HG03159 (cell line): Measurements from ENCODE around the gene UNC5A.

Experiments used
- ATAC-seq: cut with Tn5 transposase; IDR thresholded peaks from one replicate; pipeline ENCODE4 v1.9.1; 2021; ENCODE audit warnings: mild to moderate bottlenecking, moderate library complexity; ENCODE audit not compliant: unreplicated experiment

UNC5A gene

DNA sequence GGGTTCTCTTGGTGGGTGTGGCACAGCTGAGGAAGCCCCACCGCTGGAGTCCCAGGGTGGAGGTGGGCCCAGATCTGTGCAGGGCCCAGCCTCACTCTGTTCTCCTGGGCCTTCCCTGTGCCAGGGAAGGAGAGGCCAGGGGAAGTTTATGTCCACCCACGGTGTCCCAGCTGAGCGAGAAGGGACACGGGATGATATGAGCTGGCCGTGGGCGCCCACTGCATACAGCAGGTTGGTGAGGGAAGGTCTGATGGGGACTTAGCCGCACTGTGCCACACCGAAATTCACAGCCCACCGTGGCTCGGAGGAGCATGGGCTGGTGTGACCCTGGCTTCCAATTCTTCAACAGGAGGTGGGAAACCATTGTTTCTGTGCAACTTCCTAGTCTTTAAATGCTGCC is 33.9 kb downstream of the UNC5A start:
- no peak for ATAC-seq

DNA sequence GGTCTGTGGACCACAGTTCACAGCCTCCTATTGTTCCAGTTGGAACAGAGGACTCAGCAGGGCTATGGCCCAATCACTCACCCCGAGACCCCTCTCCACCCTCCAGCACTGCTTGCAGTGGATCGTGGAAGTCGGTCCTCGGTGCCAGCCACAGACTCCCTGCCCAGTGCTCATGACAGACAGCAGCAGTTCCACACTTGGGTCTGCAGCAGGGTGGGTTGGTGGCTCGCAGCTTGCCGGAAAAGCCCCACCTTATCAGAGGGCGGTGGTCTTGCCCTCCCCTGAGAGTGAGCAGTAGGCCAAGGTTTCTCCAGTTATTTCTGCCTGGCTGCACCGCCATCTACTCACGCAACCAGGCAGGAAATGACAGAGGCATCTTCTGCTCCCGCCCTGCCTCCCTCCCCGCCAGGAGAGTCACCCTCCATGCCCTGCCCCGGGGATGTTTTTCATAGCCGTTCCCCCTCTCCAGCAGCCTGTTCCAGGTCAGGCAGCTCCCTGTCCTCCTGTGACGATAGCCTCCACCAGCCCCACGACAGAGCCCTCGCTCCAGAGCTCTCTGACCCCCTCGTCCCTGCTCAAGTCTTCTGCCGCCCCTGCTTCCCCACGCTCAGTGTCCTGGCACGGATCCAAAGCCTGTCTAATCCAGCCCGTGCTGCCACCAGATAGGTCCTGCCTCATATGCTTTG is 34.5 kb downstream of the UNC5A start:
- no peak for ATAC-seq

DNA sequence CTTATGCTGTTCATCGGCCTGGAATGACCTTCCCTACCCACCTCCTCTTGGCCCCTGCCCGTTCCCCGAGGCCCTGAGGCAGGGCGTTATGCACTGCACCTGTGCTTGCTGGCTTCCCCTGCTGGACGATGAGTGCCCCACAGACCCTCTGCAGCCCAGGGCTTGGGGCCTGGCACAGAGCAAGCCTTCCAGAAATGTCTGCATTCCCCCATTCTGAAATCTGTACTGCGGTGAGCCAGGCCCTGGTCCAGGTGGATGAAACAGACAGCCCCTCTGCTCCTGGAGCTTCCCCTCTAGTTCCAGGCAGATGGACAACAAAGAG is 35.0 kb downstream of the UNC5A start:
- no peak for ATAC-seq

DNA sequence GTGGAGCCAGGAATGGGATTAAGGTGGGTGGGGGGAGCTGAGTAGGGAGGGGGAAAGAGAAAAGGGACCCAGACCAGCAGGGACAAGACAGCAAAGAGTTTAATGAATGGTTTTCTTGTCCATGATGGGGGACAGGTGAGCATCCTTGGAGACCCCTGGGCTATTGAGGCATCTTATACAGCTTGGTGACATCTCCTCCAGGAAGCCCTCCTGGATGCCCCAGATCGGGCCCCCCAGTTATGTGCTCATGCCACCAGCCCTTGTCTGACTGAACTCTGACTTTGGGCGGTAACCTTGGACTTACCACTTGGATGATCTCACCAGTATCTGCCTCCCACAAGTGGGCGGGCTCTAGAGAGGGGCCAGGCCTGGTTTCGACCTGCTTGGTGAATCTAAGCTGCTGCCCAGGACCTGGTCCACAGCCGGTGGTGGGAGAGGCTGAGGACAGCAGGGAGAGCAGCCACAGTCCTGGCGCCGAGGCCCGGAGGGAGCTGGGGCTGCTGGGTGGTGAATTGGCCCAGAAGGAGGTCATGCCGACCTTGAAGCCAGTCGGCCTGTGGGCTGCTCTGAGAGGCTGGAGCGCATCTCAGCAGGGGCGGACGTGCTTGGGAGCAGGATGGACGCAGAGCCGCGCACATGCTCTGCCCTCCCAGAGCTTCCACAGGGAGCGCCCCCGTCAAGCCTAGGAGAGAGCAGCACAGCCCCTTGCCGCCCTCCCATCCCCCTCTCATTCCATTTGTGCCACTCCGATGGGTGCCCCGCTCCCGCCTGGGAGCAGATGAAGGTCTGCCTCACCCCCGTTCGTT is 36.2 kb downstream of the UNC5A start:
- no peak for ATAC-seq

DNA sequence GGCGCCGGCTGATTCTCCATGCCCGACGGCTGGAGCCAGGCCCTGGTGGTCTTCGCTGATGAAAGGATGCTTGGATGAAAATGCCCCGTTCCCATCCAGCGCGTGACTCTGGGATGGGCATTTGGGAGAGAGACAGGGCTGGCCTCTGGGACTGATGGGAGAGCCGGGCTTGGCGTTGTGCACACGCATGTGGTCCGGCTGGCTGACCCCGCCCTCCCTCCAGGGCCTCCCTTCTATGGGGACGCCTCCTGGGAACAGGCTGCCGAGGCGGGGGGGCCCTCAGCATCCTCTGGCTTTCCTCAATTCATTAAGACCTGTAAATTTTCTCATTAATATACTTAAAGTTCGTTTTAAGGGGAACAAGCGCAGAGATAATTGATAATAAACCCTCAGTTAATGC is 36.8 kb downstream of the UNC5A start:
- no peak for ATAC-seq

DNA sequence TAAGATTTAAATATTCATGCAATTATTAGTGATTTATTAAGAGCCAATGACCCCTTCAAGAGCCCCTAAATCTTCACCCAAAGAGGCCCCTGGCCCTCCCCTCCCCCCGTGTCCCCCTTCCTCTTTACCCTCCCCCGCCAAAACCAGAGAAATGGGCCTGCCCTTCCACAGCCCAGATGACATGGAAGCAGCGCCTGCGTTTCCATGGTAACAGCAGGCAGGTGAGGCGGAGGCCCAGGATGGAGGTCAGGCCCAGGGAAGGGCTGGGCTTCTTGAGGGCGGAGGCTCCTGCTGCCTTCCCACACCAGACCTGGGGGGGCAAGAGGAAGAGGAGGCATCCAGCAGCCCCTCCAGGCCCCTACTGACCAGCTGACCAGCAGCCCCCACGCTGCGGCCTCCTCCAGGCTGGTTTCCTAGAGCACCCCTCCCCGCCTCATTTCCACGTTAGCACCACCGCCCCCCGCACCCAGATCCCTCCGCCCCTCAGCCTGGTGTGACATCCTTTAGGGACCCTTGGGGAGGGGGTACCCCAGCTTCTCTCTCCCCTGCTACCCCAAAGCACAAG is 37.4 kb downstream of the UNC5A start:
- ATAC-seq: no peak

DNA sequence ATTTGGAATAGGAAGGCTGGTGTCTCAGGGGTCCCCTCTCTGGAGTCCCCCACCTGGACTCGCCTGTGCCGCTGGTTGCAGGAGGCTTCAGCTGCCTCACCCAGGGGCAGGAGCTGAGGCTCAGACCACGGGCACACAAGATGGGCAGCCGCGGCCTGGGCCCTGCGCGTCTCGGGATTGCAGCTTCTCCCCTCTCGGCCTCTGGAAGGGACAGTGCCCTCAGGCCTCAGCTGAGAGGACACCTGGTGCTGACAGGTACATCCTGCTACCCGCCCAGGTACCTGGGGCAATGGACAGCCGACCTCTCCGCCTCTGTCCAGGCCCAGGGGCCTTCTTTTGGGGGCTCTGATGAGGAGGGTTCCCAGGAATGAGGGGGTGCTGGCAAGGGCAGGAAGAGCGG is 38.3 kb downstream of the UNC5A start:
- ATAC-seq: no peak

DNA sequence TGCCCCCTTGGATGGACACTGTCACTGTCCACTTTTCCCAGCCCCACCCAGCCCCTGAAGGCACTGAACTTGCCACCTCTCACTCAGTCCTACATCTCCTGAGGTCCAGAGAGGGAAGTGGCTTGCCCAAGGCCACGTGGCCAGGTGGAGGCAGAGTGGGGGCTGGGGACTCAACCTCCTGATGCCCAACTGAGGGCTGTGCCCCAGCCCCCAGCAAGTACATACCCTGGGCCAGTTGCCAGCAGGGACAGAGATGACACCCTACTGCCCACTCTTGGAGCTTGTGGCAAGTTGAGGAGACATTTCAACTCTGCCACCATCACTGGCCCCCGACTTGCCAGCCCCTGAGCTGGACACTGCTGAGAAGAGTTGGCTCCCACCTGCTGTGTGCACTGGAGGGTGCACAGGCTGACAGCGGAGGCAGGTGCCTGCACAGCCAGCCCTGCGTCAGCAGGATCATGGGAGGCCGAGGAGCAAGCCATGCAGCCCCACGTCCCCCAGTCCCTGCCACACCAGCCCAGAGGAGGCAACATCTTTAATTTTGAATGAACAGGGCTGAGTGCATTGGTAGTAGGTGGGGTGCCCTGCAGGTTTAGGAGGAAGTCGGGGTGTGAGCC is 39.4 kb downstream of the UNC5A start:
- no peak for ATAC-seq

DNA sequence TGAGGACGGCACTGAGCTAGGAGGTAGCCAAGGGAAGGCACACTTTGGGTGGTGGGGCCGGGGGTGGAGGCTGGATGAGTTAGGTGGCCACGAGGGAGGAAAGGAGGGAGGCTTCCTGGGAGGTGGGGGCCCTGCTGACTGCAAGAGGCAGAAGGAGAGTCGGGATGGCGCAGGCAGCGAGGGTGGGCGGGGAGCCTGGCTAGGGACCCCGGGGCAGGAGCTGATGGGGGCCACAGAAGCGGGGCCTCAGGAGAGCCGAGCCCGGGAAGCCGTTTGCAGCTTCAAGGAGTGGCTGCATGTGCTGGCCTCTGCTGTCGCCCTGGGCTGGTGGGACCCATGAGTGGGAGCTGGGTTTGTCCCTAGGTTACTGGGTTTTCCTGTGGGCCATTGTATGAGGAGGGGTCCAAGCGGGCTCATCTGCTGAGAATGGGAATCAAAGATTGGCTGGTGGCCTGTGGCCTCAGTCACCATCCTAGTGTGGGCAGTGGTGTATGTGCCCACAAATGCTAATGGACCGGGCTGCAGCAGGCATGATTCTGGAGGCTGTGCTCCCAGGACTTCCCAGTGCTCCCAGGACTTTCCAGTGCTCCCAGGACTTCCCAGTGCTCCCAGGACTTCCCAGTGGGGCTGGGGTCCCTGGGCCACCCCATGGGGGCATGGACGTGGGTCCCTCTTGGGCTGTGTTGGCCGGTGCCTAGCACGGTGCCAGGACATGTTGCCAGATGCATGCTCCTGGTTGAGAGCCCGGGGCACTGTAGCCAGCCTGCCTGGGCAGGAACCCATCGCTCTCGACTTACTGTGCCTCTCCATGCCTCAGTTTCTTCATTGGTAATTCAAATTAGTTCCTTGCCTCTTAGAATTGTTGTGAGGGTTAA is 40.2 kb downstream of the UNC5A start:
- ATAC-seq: no peak

DNA sequence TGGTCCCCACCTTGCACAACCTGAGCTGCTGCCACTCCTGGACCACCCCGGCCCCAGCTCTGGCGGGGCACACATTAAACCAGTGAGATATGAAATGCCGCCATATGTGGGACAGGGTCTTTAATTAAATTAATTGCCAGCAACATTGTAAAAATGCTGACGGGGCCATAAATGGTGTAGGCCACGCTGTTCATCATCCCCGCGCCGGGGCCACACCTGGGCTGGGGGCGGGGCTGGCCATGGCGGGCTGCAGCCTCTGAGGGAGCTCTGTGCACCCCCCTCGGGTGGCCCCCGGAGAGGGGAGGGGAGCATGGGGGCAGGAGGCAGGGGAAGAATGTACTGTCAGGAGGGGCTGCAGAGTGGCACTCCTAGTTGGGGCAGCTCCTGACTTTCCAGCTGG is 41.0 kb downstream of the UNC5A start:
- no peak for ATAC-seq

DNA sequence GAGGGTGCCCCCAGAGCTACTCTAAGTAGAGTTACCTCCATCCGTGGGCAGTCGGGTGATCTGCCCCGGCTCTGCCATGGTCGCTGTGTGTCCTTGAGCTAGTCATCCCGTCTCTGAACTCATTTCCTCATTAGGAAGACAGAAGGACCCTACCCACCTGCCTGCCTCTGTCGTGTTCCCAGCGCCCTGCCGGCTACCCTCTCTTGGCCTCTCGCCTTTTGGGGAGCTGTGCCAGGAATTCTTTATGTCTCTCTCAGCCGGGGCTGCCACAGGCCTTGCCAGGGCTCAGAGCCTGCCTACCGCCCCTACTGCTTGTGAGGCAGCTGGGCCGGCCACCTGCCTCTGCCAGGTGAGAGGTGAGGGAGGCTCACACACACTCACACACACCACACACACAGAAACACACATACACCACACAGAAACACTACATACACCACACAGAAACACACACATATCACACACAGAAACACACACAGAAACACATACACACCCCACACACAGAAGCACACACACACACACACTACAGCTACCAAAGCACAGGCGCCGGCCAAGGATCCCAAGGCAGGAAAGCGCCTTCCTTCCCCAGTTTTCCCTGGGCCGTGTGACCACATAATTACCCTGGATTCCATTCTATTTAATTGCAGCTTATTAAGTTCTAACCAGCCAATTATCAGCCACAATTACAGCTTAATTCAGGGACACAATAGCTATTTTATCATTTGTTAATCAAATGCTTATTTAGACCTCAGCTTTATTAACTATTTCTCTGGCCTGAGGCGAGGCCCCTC is 41.7 kb downstream of the UNC5A start:
- ATAC-seq: no peak

DNA sequence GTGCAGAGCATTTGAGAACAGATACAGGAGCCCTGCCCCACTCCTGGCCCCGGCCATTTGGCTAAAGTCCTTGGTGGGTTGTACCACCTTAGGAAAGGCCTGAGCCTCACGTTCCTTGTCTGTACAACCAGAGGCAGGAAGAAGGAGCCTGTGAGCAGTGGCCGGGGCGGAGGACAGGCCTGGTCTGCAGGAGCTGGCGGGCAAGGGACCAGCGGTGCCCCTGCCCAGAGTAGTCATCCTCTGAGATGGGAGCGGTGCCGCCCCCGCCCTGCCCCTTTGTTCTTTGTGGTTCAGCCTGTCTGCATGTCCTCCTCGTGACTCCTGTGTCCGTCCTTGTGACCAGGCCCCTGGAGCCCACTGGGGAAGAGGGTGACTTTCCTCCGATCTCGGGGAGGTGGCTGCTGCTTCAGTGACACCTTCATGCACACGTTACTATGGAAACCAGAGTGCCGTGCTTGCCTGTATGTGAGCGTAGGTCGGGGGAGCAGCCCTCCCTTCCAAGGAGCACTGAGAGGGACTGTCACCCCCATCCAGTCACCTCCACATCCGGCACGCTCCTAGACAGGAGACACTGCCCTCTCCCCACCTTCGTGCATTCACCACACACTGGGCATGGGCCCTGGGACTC is 42.9 kb downstream of the UNC5A start:
- ATAC-seq: no peak

DNA sequence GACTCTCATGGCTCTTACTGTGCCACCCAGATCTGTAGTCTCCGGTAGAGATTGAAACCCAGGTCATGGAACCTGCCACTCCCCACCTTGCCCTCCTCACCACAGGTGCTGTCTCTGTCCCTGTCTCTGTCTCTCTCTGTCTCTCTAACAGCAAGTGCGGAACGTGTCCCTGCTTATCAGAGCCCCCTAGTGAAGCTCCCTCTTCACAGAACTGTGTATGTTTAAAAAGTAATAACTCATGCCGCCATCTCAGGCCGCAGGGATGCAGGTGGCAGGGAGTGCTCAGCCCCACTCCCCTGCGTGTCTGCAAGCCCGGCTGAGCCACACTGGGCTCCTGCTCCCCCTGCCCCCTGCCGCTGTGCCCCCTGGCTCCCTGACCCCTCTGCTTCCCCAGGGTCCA is 43.8 kb downstream of the UNC5A start:
- ATAC-seq: no peak

DNA sequence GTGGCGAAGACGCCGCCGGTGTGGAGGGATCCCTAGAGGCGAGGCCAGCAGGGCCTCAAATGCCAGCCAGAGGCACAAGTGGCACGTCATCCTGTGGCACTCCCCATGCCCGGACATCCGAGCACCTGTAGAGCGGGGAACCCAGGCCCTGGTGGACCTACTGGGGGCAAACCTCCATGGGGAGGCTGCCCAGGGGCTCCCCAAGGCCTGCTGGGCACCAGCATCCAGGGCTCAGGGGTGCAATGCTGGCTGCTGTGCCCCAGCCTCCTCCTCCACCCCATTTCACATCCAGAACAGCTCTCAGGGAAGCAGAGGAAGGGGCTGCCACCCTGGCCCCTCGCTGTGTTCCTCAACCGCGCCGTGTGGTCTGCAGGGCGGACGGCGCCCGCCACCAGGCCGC is 45.2 kb downstream of the UNC5A start:
- ATAC-seq: no peak

DNA sequence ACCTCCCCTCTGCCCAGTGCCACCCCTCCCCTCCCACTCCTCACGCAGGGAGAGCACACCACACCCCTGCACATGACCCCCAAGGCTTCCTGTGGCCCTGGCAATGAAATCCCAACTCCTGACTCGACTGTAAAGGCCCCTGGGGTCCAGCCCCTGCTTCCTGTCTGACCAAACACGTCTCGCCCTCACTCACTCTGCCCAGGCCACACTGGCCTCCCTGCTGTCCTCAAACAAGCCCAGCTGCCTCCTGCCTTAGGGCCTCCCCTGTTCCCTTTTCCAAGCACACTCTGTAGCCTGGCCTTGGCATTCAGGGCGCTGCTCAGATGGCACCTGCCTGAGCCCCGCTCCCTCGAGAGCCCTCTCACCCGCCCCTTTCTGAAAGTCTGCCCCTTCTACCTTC is 46.4 kb downstream of the UNC5A start:
- no peak for ATAC-seq

DNA sequence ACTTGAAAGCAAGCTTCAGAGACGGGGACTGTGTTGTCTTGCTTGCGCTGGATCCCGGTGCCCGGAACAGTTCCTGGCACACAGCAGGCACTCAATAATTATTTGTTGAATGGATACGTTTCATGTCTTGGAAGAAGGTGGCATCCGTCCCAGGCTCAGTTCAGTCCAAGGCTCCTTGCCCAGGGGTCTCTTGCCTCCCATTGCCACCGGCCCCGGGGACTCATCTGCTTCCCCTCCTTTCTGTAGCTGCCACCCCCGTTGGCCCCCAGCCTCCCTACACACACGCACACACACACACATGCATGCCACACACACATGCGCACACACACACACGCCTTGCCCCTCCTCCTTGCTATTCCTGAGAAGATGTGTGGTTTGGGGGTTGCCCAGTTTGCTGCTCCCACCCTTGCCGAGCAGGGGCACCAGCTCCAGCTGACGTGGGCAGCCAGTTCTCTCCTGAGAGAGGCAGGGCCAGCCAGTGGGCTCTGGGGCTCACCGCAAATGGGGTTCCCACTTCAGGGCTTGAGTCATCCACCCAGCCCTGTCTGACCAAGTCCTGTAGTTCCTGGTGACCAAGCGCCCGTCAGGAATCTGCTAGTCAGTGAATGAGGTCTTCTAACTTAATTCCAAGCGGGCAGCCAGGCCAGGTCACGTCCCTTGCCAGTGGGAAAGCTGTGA is 47.0 kb downstream of the UNC5A start:
- no peak for ATAC-seq

DNA sequence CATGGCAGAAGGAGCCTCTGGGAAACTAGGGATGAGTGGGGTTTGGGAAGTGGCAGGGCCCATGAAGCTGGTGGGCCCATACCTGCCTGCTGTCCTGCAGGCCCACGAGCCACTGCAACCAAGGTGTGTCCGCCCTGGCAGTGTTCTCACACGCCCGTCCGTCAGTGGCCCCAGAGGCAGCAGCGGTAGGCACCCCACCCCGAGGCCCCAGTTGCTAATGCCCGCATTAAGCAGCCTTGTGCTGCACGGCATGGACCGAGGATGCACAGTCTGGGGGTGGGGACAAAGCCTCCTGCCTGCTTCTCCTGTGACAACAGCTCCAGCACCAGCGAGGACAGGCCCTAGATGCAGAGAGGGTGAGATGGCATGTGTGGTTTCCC is 47.5 kb downstream of the UNC5A start:
- no peak for ATAC-seq

DNA sequence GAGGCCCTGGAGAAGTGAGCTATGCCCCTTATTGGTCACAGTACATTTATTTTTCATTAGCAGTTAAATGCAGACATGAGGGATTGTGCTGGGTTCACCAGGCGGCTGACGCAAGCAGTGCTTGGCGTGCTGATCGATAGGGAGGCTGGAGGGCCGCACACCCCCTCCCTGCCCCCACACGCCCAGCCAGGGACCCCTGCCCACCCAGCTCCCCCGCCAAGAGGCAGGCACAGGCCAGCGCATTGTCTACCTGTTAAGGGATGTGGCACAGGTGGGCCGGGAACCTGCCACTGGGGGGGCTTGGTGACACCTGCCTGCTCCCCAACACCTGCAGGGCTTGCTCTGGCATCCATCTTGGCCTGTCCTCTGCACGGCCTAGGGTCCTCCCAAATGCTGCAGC is 49.6 kb downstream of the UNC5A start:
- ATAC-seq: no peak

DNA sequence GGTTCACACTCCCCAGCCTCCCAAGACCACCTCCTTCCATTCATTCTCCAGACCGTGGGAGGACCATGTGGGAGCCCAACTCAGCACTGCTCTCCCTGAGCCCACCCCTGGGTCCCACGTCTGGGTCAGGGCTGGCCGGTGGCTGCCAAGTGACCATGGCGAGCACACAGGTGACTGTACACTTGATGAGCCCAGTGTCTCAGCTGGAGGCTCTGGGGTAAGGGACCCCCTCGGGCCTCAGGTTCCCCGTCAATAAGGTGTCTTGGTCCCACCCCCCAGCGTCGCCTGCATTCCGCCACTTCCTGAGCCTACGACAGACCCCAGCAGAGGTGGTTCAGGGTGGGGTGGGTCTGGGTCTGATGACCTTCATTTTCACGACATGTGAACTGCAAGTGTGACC is 50.0 kb downstream of the UNC5A start:
- ATAC-seq: no peak
